Measurements from ENCODE around the gene GHSR.

The GHSR gene

DNA sequence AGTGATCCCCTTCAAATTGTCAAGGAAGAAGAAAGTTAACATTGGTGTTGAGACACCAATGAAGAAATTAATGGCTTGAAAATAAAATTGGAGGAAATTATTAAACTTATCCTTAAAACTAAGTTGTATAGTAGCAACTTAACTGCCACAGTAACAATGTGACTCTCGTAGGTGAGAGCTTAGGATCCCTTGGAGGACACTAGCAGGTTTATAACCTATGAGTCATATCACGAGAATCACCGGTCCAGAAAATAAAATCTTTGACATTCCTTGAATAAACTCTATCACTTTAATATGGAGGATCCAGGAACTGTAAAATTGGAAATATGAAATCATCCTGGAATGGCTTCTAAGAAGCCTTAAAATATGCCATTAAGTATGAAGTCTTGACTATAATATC is 2.1 kb downstream of the GHSR start:
- H3K4me3 ChIP-seq (ENCODE audit: low read length): no peak overlapping the region
- no peaks in the 10 kb centered on the region for H3F3A ChIP-seq (ENCODE audit: control insufficient read depth, insufficient read depth)
- H3K27me3 ChIP-seq (ENCODE audit: control insufficient read depth, low read length): no peaks in the 10 kb centered on the region
- H3K27ac ChIP-seq (ENCODE audit: low read depth, low read length): no peak overlapping the region
- H3K4me1 ChIP-seq (ENCODE audit: control insufficient read depth, low read length): no peaks in the 10 kb centered on the region
- H3K9me3 ChIP-seq (ENCODE audit: control insufficient read depth, insufficient read depth, low read length): peaks cover 6% of the 10 kb centered on the region; the same call in 1 of the 2 replicates
- H3K4me2 ChIP-seq (ENCODE audit: low read length): no peak overlapping the region
- no peaks in the 10 kb centered on the region for H3K36me3 ChIP-seq (ENCODE audit: control insufficient read depth, low read length)
- H3K79me2 ChIP-seq (ENCODE audit: control insufficient read depth, low read length): no peaks in the 10 kb centered on the region
- no peaks in the 10 kb centered on the region for H3K9me2 ChIP-seq (replicated peaks; ENCODE audit: control insufficient read depth, low read length)
- no peaks in the 10 kb centered on the region for H4K20me1 ChIP-seq (ENCODE audit: control insufficient read depth, insufficient read depth, low read depth, low read length)
- no peak for TF ChIP-seq CTCF (IDR thresholded peaks at IDR 0.05; ENCODE audit: low read depth, low read length, poor library complexity, severe bottlenecking)
- no peak for TF ChIP-seq EZH2phosphoT487 (IDR thresholded peaks at IDR 0.05; ENCODE audit: borderline replicate concordance, low read length)

GRCh38 chr3:172444821-172445220 is 3.4 kb downstream of the GHSR start:
- TF ChIP-seq CTCF (IDR thresholded peaks at IDR 0.05; ENCODE audit: low read depth, low read length, poor library complexity, severe bottlenecking): no peak
- TF ChIP-seq EZH2phosphoT487 (IDR thresholded peaks at IDR 0.05; ENCODE audit: borderline replicate concordance, low read length): no peak
- Histone ChIP-seq H3K27me3 (ENCODE audit: control insufficient read depth, low read length) (no peaks in the 10 kb centered on the region), H3K27ac (ENCODE audit: low read depth, low read length) (no peak overlapping the region), H3K9me2 (replicated peaks; ENCODE audit: control insufficient read depth, low read length) (no peaks in the 10 kb centered on the region), H3K9me3 (ENCODE audit: control insufficient read depth, insufficient read depth, low read length) (peaks cover 6% of the 10 kb centered on the region; the same call in 1 of the 2 replicates), H3K4me3 (ENCODE audit: low read length) (no peak overlapping the region), H4K20me1 (ENCODE audit: control insufficient read depth, insufficient read depth, low read depth, low read length) (no peaks in the 10 kb centered on the region), H3K4me1 (ENCODE audit: control insufficient read depth, low read length) (no peaks in the 10 kb centered on the region), H3K36me3 (ENCODE audit: control insufficient read depth, low read length) (no peaks in the 10 kb centered on the region), H3K79me2 (ENCODE audit: control insufficient read depth, low read length) (no peaks in the 10 kb centered on the region), H3K4me2 (ENCODE audit: low read length) (no peak overlapping the region), H3F3A (ENCODE audit: control insufficient read depth, insufficient read depth) (no peaks in the 10 kb centered on the region)

DNA sequence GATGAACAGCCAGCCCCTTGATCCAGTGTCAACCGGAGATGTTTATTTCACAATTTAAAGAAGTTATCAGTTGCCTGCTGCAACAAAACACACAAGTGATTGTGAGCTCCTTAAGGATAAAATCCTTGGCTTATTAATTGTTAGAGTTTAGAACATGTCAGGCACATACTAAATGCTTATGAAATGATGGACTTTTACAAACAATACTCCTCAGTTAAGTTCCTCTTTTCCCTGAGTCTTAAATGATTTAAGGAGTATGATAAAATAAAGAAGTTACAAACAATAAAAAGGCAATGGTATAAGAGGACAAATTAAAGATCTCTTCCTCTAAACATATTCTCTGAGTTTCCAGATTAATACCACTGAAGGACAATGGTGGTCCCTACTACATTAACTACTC is 5.7 kb downstream of the GHSR start:
- Histone ChIP-seq H3K4me3 (ENCODE audit: low read length) (no peak overlapping the region), H3K4me1 (ENCODE audit: control insufficient read depth, low read length) (no peaks in the 10 kb centered on the region), H3K9me3 (ENCODE audit: control insufficient read depth, insufficient read depth, low read length) (no peaks in the 10 kb centered on the region), H3K9me2 (replicated peaks; ENCODE audit: control insufficient read depth, low read length) (no peaks in the 10 kb centered on the region), H4K20me1 (ENCODE audit: control insufficient read depth, insufficient read depth, low read depth, low read length) (no peaks in the 10 kb centered on the region), H3K4me2 (ENCODE audit: low read length) (no peak overlapping the region), H3K27me3 (ENCODE audit: control insufficient read depth, low read length) (no peaks in the 10 kb centered on the region), H3K36me3 (ENCODE audit: control insufficient read depth, low read length) (no peaks in the 10 kb centered on the region), H3K27ac (ENCODE audit: low read depth, low read length) (no peak overlapping the region), H3F3A (ENCODE audit: control insufficient read depth, insufficient read depth) (no peaks in the 10 kb centered on the region), H3K79me2 (ENCODE audit: control insufficient read depth, low read length) (no peaks in the 10 kb centered on the region)
- TF ChIP-seq EZH2phosphoT487 (IDR thresholded peaks at IDR 0.05; ENCODE audit: borderline replicate concordance, low read length) (no peak), CTCF (IDR thresholded peaks at IDR 0.05; ENCODE audit: low read depth, low read length, poor library complexity, severe bottlenecking) (no peak)

DNA sequence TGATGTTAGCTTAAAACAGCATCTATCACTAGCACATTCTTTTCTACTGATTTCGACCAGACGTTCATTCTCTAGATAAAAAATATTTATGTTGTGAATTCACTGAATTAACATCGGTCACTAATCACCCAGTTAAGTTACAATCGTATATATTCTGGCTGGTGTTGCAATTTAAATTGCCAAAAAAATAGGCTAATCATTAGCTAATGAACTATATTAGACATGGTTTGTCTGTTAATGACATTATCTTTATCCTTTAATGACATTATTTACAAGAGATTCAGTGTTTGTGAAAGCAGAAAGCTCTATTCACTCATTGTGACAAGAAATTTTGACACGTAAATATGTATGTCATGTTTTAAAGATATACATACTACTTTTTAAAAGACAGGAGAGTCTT is 6.7 kb downstream of the GHSR start:
- no peak overlapping the region for H3K4me3 ChIP-seq (ENCODE audit: low read length)
- H3F3A ChIP-seq (ENCODE audit: control insufficient read depth, insufficient read depth): no peaks in the 10 kb centered on the region
- no peaks in the 10 kb centered on the region for H3K4me1 ChIP-seq (ENCODE audit: control insufficient read depth, low read length)
- no peaks in the 10 kb centered on the region for H3K79me2 ChIP-seq (ENCODE audit: control insufficient read depth, low read length)
- TF ChIP-seq EZH2phosphoT487 (IDR thresholded peaks at IDR 0.05; ENCODE audit: borderline replicate concordance, low read length): no peak
- TF ChIP-seq CTCF (IDR thresholded peaks at IDR 0.05; ENCODE audit: low read depth, low read length, poor library complexity, severe bottlenecking): no peak
- no peak overlapping the region for H3K27ac ChIP-seq (ENCODE audit: low read depth, low read length)
- no peaks in the 10 kb centered on the region for H4K20me1 ChIP-seq (ENCODE audit: control insufficient read depth, insufficient read depth, low read depth, low read length)
- H3K9me3 ChIP-seq (ENCODE audit: control insufficient read depth, insufficient read depth, low read length): no peaks in the 10 kb centered on the region
- no peaks in the 10 kb centered on the region for H3K9me2 ChIP-seq (replicated peaks; ENCODE audit: control insufficient read depth, low read length)
- H3K4me2 ChIP-seq (ENCODE audit: low read length): no peak overlapping the region
- no peaks in the 10 kb centered on the region for H3K27me3 ChIP-seq (ENCODE audit: control insufficient read depth, low read length)
- no peaks in the 10 kb centered on the region for H3K36me3 ChIP-seq (ENCODE audit: control insufficient read depth, low read length)

All from DOHH2 (cell line).